ENCODE data around the gene CAMSAP1. TPM values are rescaled to one million over a fixed set of nuclear protein-coding genes. Genes with fewer than 3 reads are reported as not detected.

The CAMSAP1 gene
- total RNA-seq, 1 experiment from 2014 or later, result 24.8 TPM

DNA sequence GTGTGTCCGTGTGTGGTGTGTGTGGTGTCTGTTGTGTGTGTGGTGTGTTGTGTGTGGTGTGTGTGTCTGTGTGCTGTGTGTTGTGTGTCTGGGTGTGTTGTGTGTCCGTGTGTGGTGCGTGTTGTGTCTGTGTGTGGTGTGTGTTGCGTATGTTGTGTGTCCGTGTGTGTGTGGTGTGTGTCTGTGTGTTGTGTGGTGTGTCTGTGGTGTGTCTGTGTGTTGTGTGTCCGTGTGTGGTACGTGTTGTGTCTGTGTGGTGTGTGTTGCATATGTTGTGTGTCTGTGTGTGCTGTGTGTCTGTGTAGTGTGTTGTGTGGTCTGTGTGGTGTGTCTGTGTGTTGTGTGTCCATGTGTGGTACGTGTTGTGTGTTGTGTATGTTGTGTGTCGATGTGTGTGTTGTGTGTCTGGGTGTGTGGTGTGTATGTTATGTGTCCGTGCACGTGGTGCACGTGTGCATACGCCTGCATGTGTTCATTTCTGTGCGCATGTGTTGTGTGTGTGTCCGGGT is 133.1 kb downstream of the CAMSAP1 start:
- ATAC-seq (no peak), DNase-seq (ENCODE audit: low read depth, low spot score) (no peak)
- no peak for TF ChIP-seq SIN3A (IDR thresholded peaks at IDR 0.05; ENCODE audit: borderline replicate concordance, insufficient read depth, low read depth, low read length)
- TF ChIP-seq TCF7L2 (IDR thresholded peaks at IDR 0.05; ENCODE audit: low read depth, low read length), result no peak
- TF ChIP-seq, protein P1, sequence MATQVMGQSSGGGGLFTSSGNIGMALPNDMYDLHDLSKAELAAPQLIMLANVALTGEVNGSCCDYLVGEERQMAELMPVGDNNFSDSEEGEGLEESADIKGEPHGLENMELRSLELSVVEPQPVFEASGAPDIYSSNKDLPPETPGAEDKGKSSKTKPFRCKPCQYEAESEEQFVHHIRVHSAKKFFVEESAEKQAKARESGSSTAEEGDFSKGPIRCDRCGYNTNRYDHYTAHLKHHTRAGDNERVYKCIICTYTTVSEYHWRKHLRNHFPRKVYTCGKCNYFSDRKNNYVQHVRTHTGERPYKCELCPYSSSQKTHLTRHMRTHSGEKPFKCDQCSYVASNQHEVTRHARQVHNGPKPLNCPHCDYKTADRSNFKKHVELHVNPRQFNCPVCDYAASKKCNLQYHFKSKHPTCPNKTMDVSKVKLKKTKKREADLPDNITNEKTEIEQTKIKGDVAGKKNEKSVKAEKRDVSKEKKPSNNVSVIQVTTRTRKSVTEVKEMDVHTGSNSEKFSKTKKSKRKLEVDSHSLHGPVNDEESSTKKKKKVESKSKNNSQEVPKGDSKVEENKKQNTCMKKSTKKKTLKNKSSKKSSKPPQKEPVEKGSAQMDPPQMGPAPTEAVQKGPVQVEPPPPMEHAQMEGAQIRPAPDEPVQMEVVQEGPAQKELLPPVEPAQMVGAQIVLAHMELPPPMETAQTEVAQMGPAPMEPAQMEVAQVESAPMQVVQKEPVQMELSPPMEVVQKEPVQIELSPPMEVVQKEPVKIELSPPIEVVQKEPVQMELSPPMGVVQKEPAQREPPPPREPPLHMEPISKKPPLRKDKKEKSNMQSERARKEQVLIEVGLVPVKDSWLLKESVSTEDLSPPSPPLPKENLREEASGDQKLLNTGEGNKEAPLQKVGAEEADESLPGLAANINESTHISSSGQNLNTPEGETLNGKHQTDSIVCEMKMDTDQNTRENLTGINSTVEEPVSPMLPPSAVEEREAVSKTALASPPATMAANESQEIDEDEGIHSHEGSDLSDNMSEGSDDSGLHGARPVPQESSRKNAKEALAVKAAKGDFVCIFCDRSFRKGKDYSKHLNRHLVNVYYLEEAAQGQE (IDR thresholded peaks at IDR 0.05; ENCODE audit: insufficient read depth in 1 of 2, low read depth in 2 of 2, low read length in 1 of 2), result no peak
- no peak for TF ChIP-seq POLR2AphosphoS5 (IDR thresholded peaks at IDR 0.05; ENCODE audit: low read depth, low read length)
- TF ChIP-seq, protein P2, sequence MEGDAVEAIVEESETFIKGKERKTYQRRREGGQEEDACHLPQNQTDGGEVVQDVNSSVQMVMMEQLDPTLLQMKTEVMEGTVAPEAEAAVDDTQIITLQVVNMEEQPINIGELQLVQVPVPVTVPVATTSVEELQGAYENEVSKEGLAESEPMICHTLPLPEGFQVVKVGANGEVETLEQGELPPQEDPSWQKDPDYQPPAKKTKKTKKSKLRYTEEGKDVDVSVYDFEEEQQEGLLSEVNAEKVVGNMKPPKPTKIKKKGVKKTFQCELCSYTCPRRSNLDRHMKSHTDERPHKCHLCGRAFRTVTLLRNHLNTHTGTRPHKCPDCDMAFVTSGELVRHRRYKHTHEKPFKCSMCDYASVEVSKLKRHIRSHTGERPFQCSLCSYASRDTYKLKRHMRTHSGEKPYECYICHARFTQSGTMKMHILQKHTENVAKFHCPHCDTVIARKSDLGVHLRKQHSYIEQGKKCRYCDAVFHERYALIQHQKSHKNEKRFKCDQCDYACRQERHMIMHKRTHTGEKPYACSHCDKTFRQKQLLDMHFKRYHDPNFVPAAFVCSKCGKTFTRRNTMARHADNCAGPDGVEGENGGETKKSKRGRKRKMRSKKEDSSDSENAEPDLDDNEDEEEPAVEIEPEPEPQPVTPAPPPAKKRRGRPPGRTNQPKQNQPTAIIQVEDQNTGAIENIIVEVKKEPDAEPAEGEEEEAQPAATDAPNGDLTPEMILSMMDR (IDR thresholded peaks at IDR 0.05), result no peak
- intact Hi-C loops (cut with micrococcal nuclease; ENCODE audit: unreplicated experiment), result no loop called here
- H3K4me3 ChIP-seq (ENCODE audit: low read depth in 2 of 2, low read length in 2 of 2), result no peak overlapping the region
- CTCF ChIA-PET, result no interaction called here
- POLR2A ChIA-PET, result no interaction called here
- H3K9me3 ChIP-seq (ENCODE audit: control insufficient read depth, insufficient read depth, low read depth, low read length), result no peaks in the 10 kb centered on the region
- no peaks in the 10 kb centered on the region for H3K27me3 ChIP-seq (ENCODE audit: control insufficient read depth, insufficient read depth, low read length)
- no peak overlapping the region for H3K27ac ChIP-seq (ENCODE audit: low read length)
- in situ Hi-C loops (cut with HindIII; ENCODE audit: low pct_unique_long_range_greater_than_20kb, low sequenced_read_pairs), result no loop called here
- H3K36me3 ChIP-seq (ENCODE audit: control insufficient read depth, insufficient read depth, low read length), result no peaks in the 10 kb centered on the region
- no peaks in the 10 kb centered on the region for H3K4me1 ChIP-seq (ENCODE audit: control insufficient read depth, insufficient read depth, low read length)
- BruUV-seq (replicated peaks), result no TSS peak

DNA sequence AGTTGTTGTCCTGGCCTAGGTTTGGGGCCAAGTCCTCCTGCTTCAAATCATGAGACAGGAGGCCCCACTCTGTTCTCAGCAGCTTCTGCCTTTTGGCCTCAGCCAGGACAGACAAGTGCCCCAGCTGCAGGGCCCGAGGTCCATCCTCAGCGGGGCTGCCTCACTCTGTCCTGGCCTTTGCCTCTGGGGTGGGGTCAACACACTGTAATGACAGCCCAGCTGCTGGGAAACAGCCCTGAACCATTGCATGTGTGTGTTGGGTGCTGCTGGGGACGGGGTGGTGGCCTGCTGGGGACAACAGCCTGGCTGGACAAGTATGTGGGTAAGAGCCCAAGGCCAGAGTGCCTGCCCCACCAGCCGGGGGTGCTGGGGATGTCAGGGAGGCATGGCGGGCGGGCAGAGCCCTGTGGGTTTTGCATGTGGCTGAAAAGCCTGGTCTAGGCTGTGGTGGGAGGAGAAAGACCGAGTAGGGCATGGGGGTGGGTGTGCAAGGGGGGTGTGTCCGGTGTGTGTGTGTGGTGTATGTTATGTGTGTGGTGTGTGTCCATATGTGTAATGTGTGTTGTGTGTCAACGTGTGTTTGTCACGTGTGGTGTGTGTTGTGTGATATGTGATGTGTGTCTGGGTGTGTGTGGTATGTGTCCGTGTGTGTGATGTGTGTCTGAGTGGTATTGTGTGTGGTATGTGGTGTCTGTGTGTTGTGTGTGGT is 133.7 kb downstream of the CAMSAP1 start:
- H3K36me3 ChIP-seq (ENCODE audit: control insufficient read depth, insufficient read depth, low read length), result no peaks in the 10 kb centered on the region
- POLR2A ChIA-PET, result no interaction called here
- ATAC-seq, result no peak
- no peak for DNase-seq (ENCODE audit: low read depth, low spot score)
- H3K9me3 ChIP-seq (ENCODE audit: control insufficient read depth, insufficient read depth, low read depth, low read length), result no peaks in the 10 kb centered on the region
- no peaks in the 10 kb centered on the region for H3K27me3 ChIP-seq (ENCODE audit: control insufficient read depth, insufficient read depth, low read length)
- in situ Hi-C loops (cut with HindIII; ENCODE audit: low pct_unique_long_range_greater_than_20kb, low sequenced_read_pairs) (no loop called here), intact Hi-C loops (cut with micrococcal nuclease; ENCODE audit: unreplicated experiment) (no loop called here)
- CTCF ChIA-PET, result no interaction called here
- no TSS peak for BruUV-seq (replicated peaks)
- H3K4me1 ChIP-seq (ENCODE audit: control insufficient read depth, insufficient read depth, low read length), result no peaks in the 10 kb centered on the region
- no peak overlapping the region for H3K27ac ChIP-seq (ENCODE audit: low read length)
- H3K4me3 ChIP-seq (ENCODE audit: low read depth in 2 of 2, low read length in 2 of 2), result no peak overlapping the region
- TF ChIP-seq TCF7L2 (IDR thresholded peaks at IDR 0.05; ENCODE audit: low read depth, low read length), result no peak
- TF ChIP-seq, protein P2 (IDR thresholded peaks at IDR 0.05), result no peak
- TF ChIP-seq, protein P1 (IDR thresholded peaks at IDR 0.05; ENCODE audit: insufficient read depth in 1 of 2, low read depth in 2 of 2, low read length in 1 of 2), result no peak
- no peak for TF ChIP-seq POLR2AphosphoS5 (IDR thresholded peaks at IDR 0.05; ENCODE audit: low read depth, low read length)
- no peak for TF ChIP-seq SIN3A (IDR thresholded peaks at IDR 0.05; ENCODE audit: borderline replicate concordance, insufficient read depth, low read depth, low read length)
